Breast epithelium (tissue), 3 donors: ENCODE measurements around the gene CHD1L.

Source experiments
- POLR2A ChIP-seq: fragments of 450-650 bp; IDR thresholded peaks from one replicate; pipeline ENCODE4 v1.6.1; 2016; ENCODE audit warnings: antibody characterized with exemption, mild to moderate bottlenecking, moderate library complexity
- POLR2AphosphoS5 ChIP-seq, 3 donors: sonication (generic); formaldehyde crosslinking; IDR thresholded peaks; one replicate each; pipeline ENCODE4 v1.6.1; 2017; ENCODE audit warnings: antibody characterized with exemption in 3 of 3
- TF ChIP-seq, protein P1 (sequence below), 3 donors: fragments of 450-650 bp; IDR thresholded peaks; one replicate each; pipeline ENCODE4 v1.5.1; 2016 to 2017; ENCODE audit warnings: antibody characterized with exemption in 3 of 3, mild to moderate bottlenecking in 3 of 3, moderate library complexity in 3 of 3

DNA sequence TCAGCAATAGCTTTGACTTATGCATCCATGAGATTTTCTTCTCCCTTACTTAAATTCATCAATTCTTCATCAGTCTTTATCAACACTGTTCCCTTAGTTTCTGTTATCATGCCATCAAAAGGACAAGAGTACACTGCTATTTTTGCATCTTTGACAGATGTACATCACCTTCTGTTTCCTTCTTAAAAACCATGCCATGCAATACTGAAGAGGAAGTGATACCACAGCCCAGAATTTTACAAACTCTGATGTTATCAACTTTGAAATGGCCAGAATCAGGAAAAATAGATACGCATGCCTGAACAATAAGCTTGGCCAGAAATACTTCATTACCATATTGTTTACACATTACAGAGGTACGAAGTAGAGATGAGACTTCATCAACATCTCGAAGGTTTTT is 38.4 kb upstream of the CHD1L start:
- TF ChIP-seq, protein P1, sequence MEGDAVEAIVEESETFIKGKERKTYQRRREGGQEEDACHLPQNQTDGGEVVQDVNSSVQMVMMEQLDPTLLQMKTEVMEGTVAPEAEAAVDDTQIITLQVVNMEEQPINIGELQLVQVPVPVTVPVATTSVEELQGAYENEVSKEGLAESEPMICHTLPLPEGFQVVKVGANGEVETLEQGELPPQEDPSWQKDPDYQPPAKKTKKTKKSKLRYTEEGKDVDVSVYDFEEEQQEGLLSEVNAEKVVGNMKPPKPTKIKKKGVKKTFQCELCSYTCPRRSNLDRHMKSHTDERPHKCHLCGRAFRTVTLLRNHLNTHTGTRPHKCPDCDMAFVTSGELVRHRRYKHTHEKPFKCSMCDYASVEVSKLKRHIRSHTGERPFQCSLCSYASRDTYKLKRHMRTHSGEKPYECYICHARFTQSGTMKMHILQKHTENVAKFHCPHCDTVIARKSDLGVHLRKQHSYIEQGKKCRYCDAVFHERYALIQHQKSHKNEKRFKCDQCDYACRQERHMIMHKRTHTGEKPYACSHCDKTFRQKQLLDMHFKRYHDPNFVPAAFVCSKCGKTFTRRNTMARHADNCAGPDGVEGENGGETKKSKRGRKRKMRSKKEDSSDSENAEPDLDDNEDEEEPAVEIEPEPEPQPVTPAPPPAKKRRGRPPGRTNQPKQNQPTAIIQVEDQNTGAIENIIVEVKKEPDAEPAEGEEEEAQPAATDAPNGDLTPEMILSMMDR (IDR thresholded peaks at IDR 0.05) = no peak
- TF ChIP-seq POLR2A (no peak), POLR2AphosphoS5 (IDR thresholded peaks at IDR 0.05) (no peak)
